Right ventricle myocardium superior (tissue), 1 donor: ENCODE measurements around the gene ADGRG1. TPM values are rescaled to one million over a fixed set of nuclear protein-coding genes. Genes with fewer than 3 reads are reported as not detected.
"Not testable (repeated sequence)": the region's sequence is repeated elsewhere in the genome, so short reads cannot be mapped to it uniquely, and the experiment has no call there.

Experiments used
- ATAC-seq: fragments of 200-7000 bp; cut with Tn5 transposase; one replicate; pipeline ENCODE4 v1.9.1; 2020; ENCODE audit warnings: mild to moderate bottlenecking; ENCODE audit not compliant: poor library complexity
- DNase-seq: peaks from one replicate; pipeline ENCODE4 v3.0.0-alpha.2; 2020
- intact Hi-C: fragments of 100-400 bp; cut with DNase I; formaldehyde crosslinking; loops from one replicate; pipeline ENCODE4 v1.11.2; 2022
- long read RNA-seq: library from polyadenylated mRNA; unstranded; transcript quantifications from one replicate; pipeline ENCODE4 v2.0.0, GENCODE V29; 2021
- total RNA-seq: library from RNA; stranded (reverse); fragmentation: NEBNext Ultra II Directional; extraction: Animal tissue kit (Norgen Biotek cat#: 25700); gene quantifications from one replicate; pipeline ENCODE4 v1.2.1, GENCODE V29; 2021
- donor health status: DM: no; HTN: yes; CAD: no; lungs with severe emphysema.

ADGRG1 gene
- total RNA-seq: 23.0 TPM
- long read RNA-seq, full-length matches to known transcripts: 7 of 41 reads
- long read RNA-seq, partial matches to known transcripts: 24 of 41 reads
- long read RNA-seq, other reads (novel, unspliced or antisense): 10 of 41 reads

DNA sequence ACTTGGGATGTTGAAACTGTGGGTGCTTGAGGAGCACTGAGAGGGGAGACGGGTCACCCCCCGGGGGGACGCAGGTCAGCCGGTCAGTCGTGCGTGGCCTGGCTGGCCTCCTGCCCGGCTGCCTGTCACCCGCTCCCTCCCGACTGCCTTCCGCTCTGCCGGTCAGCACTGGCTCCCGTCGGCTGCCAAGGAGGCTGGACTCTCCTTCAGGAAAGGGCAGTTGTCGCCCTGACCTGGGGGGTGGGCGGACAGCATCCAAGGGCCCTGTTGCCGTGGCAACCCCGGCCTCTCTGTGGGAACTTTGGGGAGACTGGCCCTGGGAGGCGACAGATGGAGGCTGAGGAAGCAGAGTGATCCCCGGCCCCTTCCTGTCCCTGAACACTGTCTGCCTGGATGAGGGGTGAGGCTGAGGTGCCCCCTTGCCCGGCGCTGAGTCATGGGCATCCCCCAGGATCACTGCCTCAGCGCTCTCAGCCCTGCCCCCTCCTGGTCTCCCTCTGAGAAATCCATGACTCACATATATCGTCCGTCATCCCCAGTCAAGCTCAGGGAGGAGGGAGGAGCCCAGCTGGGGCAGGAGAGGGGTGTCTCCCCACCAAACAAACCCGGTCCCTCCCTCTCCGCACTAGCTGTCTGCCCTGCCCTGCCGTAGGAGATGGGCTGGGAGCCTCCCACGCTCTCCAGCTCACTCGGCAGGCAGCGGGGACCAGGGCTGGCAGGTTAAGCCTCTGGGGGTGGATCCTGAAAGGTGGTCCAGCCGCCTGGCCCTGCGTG lies at the start of gene ADGRG1:
TSS of gene ADGRG1 (plus strand) at position 623 of the 774 bp plus-strand sequence. CDS start 21,658 bp downstream, outside the sequence.
- peak; percentile 65 for ATAC-seq
- intact Hi-C loops: no loop called here
- peak; percentile 82 for DNase-seq

DNA sequence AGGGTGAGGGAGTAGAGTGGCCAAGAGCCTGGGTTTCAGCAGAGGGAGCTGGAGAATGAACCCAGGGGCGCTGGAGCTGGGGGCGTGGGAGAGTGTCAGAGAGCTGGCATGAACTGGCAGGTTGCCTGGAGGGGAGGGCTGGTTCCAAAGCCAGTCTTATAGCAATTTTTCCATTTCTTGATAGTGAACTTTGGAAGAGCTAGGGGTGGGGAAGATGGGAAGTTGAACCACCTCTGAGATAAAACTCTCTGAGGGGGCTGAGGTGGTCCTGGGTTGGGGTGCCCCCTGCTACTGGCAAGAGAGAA lies 49.1 kb upstream of the ADGRG1 start:
- ATAC-seq (no peak), DNase-seq (no peak)
- intact Hi-C loops: loop anchor here (5.0 kb wide), 1 partner anchor 143 kb away; no protein-coding TSS in a partner anchor

DNA sequence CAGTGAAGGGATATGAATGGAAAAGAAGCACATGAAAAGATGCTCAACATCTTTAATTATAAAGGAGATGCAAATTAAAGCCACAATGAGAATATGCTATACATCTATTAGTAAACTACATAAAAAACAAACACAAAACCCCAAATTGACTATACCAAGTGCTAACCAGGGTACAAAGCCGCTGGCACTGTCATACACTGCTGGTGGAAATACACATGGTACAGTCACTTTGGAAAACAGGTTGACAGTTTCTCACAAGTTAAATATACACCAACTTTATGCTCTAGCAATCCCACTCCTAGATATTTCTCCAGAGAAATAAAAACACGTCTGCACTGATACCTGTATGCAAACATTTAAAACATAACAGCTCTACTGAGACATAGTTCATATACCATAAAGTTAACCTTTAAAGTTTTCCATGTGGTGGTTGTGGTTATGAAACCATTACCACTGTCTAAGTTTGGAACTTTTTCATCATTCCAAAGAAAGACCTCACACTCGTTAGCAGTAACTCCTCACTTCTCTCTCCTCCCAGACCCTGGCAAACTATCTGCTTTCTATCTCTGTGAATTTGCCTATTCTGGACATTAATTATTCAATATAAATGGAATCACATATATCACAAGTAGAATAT lies 43.3 kb upstream of the ADGRG1 start:
- ATAC-seq: no peak
- intact Hi-C loops: no loop called here
- no peak for DNase-seq

DNA sequence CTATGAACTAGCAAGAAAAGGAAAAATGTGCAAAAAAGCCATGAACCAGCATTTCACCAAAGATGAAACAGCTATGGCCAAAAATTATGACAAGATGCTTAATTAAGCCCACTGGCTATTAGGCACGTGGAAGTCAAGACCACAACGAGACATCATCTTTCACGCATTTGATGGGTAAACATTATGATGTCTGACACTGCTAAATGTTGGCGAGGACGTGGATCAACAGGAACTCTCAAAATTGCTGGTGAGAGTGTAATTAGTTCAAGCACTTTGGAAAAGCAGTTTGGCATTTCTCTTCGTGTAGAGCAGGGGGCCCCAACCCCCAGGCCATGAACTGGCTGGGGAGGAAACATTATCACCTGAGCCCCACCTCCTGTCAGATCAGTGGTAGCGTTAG lies 39.6 kb upstream of the ADGRG1 start:
- no peak for DNase-seq
- ATAC-seq: no peak
- intact Hi-C loops: no loop called here

DNA sequence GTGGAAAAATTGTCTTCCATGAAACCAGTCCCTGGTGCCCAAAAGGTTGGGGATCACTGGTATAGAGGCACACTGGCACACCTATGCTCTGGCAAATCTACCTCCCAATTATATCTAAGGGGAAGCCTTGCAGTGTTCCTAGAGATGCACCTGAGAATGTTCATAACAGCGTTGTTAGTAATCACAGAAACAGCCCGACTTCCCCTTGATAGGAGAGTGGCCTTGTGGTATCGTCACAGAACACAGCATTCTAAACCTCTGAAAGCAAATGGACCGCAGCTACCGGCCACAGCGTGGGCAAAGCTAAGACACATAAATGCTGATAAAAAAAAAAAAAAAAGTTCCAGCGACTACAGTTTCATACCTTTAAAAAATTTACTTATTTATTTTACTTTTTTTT lies 39.1 kb upstream of the ADGRG1 start:
- ATAC-seq: no peak
- intact Hi-C loops: no loop called here
- DNase-seq: no peak

DNA sequence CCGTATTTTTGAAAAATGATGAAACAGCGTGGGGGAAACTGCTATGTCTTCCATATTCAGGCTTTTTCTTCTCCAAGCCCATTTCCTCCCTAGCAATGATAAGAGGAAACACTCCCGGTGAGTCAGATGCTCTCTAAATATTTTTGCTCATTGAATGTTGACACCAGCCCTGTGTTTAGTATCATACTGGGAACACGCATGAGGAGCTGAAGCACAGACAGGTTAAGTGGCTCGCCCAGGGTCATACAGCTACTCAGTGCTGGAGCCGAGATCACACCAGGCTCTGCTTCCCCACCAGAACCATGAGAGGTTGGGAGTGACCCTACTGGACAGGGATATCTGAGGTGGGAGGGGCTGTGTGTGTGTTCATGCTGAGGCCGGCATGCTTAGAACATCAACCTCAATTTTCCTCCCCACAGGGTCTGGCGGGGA lies 37.8 kb upstream of the ADGRG1 start:
- intact Hi-C loops: no loop called here
- ATAC-seq: peak; percentile 11
- no peak for DNase-seq

DNA sequence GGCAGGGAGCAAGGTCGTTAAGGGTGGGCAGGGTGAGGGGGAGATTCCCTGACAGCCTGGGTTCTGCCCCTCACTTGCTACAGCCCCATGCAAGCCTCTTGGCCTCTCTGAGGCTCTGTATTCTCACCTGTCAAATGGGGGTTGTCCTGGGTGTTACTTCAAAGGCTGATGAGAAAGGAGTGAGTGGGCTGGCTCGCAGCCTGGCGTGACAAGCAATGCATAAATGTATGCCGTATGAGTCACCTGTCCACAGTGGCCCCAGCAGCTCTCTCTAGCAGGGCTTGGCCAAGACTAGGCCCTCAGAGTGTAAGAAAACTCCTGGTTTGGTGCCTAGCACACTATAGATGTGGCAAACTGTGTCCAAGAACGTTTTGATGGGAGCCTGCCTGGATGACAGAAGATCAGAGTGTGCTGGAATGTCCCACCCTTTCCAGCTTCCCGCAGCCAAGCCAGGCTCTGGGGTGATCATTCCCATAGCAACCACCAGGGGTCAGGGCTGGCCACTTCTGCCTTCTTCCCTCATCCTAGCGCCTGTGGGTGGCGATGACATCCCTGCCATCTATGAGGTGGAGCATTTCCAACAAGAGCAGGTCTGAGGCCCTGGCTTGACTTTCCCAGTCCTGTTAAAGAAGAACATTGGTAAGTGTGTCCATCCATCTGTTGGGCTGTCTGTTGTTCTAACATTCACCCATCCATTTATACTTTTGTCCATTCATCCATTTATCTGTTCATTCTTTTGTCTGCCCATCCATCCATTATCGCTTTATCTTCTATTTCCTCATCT lies 37.2 kb upstream of the ADGRG1 start:
- DNase-seq (peak; percentile 77), ATAC-seq (peak; percentile 96)
- intact Hi-C loops: no loop called here

DNA sequence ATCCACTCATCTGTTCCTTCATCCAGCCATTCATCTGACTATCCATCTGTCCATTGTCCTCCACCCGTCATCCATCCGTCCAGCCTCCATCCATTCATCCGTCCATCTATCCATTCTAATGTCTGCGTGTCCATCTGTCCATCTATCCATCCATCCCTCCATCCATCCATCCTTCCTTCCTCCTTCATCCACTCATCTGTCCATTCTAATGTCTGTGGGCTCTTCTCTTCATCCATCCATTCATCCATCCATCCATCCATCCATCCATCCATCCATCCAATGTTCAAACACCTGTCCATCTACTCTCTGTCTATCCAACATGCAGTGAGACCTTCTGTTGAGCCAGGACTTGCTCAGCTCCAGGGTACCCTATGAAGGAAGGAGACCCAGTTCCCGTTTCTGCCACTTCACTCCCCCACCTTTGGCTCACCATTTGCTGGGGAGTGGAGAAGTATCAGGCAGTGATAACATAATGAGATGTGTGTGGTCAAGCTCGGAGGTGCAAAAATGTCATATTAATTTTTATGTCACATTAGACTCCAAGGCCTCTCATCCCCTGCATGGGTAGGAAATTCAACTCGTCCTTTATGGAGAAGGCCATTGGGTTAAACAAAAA lies 36.5 kb upstream of the ADGRG1 start:
- no peak for DNase-seq
- intact Hi-C loops: no loop called here
- ATAC-seq: no peak

DNA sequence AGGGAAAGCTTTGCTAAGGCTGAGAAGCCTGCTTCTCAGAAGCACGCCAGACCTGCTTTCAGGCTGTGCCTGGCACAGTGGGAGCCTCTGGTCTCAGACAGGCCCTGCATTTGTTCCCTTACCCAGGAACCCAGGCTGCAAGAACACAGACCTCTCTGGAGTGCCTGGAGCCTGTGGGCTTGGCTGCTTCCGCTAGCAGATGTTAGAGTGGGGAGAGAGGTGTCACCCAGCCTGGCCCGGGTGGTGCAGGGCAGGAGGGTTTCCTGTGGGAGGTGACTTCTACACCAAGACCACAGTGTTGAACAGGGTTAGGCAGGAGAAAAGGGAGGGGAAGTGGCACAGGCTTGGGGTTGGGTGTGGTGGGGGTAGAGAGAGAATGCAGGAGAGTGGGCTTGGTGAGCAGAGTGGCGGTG lies 35.8 kb upstream of the ADGRG1 start:
- DNase-seq (peak; percentile 56), ATAC-seq (peak; percentile 40)
- intact Hi-C loops: no loop called here

DNA sequence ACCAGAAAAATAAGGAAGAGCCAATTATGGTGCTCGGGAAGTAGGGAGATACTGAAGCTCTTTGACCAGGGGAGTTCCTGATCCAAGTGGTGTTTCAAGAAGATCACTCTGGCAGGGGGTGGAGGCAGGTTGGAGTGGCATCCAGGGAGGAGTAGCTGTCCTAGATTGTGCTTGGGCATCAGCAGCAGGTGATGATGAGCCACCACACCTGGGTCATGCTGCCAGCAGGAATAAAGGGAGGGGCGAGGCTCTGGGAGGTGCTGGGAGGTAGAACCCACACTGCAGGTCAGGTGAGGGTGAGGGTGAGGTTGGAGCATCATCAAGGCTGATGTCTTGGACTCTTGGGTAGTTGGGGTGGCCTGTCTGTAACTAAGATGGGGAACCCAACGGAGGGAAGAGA lies 35.4 kb upstream of the ADGRG1 start:
- no peak for ATAC-seq
- DNase-seq: no peak
- intact Hi-C loops: no loop called here

DNA sequence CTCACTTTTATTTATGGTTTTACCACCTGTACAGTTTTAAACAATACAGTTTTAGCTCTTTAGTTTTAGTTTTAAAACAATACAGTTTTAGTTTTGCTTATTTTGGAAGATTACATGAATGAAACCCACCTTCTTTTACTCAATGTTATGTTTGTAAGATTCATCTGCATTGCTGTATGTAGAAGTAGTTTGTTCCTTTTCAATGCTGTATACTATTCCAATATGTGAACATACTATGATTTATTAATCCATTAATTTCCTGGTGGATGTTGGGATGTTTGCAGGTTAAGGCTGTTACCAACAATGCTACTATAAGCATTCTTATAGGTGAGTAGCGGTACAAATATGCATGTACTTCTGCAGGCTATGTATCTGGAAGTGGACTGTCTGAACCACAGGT lies 34.4 kb upstream of the ADGRG1 start:
- DNase-seq (no peak), ATAC-seq (no peak)
- intact Hi-C loops: no loop called here

DNA sequence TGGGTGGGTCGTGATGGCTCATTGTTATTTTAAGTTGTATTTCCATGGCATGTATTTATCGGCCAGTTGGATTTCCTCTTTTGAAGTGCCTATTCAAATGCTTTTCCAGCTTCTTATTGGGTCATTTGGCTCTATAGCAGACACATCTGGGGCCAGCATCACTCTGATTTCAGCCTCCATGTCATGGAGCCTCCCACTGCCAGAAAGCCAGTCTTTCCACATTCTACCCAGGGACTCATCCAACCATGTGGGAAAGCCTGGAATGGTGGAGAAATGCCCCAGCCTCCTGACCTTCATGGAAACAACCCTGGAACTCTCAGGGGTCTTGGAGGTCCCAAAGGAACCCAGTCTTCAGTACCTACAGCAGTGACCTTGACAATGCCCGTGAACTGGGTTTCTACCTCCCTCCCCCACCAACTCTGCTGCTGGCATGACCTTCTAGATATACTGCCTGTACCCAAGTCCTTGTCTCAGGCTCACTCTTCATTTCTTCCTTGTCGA lies 33.8 kb upstream of the ADGRG1 start:
- DNase-seq (no peak), ATAC-seq (no peak)
- intact Hi-C loops: no loop called here

DNA sequence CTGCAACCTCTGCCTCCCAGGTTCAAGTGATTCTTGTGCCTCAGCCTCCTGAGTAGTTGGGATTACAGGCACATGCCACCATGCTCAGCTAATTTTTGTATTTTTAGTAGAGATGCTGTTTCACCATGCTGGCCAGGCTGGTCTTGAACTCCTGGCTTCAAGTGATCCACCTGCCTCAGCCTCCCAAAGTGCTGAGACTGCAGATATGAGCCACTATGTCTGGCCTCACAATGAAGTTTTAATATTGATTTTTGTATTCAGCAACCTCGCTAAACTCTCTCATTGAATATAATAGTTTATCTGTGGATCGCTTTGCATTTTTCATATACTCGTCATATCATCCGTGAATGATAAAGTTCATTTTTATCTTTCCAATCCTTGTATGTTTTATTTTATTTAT lies 32.2 kb upstream of the ADGRG1 start:
- ATAC-seq, DNase-seq, intact Hi-C loops: not testable (repeated sequence)

DNA sequence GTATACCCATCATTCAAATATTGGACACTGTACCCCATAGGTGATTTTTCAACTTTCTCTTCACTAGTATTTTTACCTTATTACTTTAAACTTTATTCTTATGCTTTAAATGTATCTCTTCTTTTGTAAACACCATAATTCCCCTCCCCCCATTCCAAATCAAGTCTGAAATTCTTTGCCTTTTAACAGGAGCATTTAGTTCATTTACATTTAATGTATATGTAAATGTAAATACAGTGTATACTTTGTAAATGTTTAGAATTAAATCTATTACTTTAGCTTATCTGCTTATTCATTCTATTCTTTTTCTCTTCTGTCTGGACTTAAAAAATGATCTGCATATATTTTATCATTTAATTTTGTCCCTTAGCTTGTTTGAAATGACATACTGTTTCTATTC lies 30.0 kb upstream of the ADGRG1 start:
- ATAC-seq (no peak), DNase-seq (no peak)
- intact Hi-C loops: no loop called here

DNA sequence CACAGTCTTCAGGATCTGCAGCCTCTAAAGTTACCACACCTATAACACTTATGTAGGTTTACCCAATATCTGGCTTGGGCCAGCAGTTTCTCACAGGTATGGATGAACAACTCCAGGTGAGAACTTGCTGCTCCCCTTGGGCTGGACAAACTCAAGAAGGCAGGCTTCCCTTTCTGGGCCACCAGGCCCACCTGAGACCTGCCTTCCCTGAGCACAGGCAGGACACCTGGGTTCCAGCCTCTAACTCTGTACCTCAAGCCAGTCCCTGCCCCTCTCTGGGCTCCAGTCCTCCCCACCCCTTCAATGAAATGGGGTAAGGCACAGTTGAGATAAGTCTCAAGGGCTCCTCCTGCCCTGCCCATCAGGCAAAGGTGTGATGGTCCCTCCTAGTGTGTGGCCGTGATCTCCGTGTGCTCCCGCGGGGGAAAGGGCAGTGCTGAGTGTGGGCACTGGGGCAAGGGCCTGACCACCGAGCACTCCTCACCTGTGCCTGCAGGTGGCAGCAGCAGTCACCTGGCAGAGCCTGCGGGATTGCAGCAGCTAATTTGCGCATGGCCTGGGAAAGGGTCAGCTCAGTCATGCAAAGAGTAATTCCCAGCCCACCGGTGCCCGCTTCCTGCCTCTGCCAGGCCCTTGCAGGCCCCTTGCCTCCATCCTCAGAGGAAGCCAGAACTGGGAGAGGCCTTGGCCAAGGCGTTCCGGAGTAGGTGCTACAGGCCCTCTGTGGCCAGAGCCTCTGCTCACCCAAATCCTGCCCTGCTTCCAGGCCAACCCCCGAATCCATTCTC lies 28.2 kb upstream of the ADGRG1 start:
- ATAC-seq: peak; percentile 81
- intact Hi-C loops: loop anchor here (5.0 to 10.0 kb wide), 2 partner anchors 47 to 125 kb away; no protein-coding TSS in a partner anchor
- DNase-seq: peak; percentile 60

DNA sequence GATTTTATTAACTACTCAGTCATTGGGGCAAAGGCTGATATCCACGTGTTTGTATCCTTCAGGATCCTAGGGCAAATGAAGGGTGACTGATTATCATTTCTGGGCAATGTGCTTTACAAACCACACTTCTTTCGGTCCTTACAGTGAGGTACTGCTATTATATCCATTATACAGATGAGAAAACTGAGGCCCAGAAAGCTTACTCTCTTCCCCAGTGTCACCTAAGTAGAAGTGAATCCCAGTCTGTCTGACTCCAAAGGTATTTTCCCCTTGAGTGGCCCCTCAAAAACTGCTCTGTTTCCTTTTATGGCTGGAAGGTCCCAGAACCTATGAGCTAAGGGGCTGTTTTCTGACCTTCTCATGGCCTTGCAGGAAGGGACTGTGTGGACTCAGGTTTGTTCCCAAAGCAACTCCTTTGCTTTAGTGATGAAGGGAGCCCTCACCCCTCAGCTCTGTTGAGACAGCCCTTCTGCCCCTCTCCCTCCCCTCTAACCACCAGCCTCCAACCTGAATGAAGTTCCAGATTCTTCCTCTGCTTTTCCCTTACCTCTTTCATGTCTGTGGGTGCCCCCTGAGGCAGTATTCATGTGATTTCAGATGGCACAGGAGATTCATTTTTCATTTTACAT lies 27.4 kb upstream of the ADGRG1 start:
- intact Hi-C loops: loop anchor here (5.0 to 10.0 kb wide), 2 partner anchors 46 to 124 kb away; no protein-coding TSS in a partner anchor
- DNase-seq (no peak), ATAC-seq (no peak)

DNA sequence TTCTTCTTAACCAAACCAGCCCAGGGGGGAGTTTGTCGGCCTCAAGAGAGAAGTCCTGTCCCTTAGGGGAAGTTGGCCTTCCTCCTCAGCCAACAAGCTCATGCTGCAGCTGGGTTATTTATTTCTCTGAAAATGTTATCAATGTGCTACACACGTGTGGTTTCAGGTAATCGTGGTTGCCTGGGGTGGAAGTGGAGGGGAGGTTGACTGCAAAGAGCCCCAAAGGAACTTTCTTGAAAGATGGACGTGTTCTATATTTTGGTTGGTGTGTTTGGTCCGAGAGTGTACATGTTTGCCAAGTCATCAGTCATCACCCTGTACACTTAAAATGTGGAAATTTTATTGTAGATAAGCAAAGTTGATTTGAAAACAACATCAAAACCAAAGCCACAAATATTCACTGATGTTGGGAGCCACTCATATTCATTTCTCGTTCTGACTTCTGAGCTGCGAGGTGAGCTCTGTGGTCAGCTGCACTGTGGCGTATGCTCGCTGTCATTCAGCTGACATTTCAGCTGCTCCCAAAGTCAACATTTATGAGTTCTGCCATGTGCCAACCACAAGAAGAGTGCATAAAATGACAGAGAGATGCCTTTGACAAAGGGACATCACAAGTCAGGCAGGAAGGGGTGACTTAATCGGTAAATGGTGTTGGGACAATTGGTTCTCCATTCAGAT lies 26.5 kb upstream of the ADGRG1 start:
- no peak for DNase-seq
- intact Hi-C loops: loop anchor here (5.0 to 10.0 kb wide), 2 partner anchors 45 to 123 kb away; no protein-coding TSS in a partner anchor

More for the DNA sequence above, 26.5 kb upstream of the ADGRG1 start:
- no peak for ATAC-seq
